ENCODE data around the gene FAM168A.

GRCh38 chr11:73464347-73464746 is 133.6 kb downstream of the FAM168A start:
- TF ChIP-seq CTCF (IDR thresholded peaks at IDR 0.05; ENCODE audit: low read depth, low read length) (no peak), EZH2phosphoT487 (IDR thresholded peaks at IDR 0.05; ENCODE audit: low read depth) (no peak)

Measured in OCI-LY3 (cell line).